DMS114 treated with DMSO at 0.1 percent for 48 hours (cell line): Measurements from ENCODE around the gene ABHD16A.

Experiments used
- DNase-seq: peaks from one replicate; lab custom pipeline; 2025; ENCODE audit not compliant: unreplicated experiment; lab: John Stamatoyannopoulos, UW

Gene ABHD16A

GRCh38 chr6:31732029-31732428 is 28.9 kb upstream of the ABHD16A start:
- DNase-seq, result no peak

GRCh38 chr6:31730631-31731086 is 27.5 kb upstream of the ABHD16A start:
- DNase-seq, result no peak

GRCh38 chr6:31729979-31730630 is 27.0 kb upstream of the ABHD16A start:
- peak; percentile 89 for DNase-seq

- peak; percentile 91 for DNase-seq
Measured at GRCh38 chr6:31729515-31729978, 26.4 kb upstream of the ABHD16A start.

- DNase-seq, result no peak
Measured at GRCh38 chr6:31728767-31729514, 25.8 kb upstream of the ABHD16A start, which contains the start of gene DDAH2. Gene DDAH2 (minus strand): TSS chr6:31729299. CDS start chr6:31729161, 138 bp downstream.

- no peak for DNase-seq
Measured at GRCh38 chr6:31727717-31728671, 24.9 kb upstream of the ABHD16A start.

- no peak for DNase-seq
Measured at GRCh38 chr6:31727034-31727716, 24.1 kb upstream of the ABHD16A start.

GRCh38 chr6:31725502-31726350 is 22.6 kb upstream of the ABHD16A start:
- no peak for DNase-seq

GRCh38 chr6:31723980-31724691 is 21.0 kb upstream of the ABHD16A start:
- DNase-seq, result no peak

- no peak for DNase-seq
Measured at GRCh38 chr6:31723245-31723979, 20.3 kb upstream of the ABHD16A start, which contains the start of gene MPIG6B. Gene MPIG6B (plus strand): TSS chr6:31723373. CDS start chr6:31723384, 11 bp downstream.

- DNase-seq, result no peak
Measured at GRCh38 chr6:31722173-31722572, 19.0 kb upstream of the ABHD16A start.

GRCh38 chr6:31721351-31722020 is 18.4 kb upstream of the ABHD16A start, which contains the start of gene LY6G6C:
Gene LY6G6C (minus strand): TSS chr6:31721746. CDS start chr6:31721679, 67 bp downstream.
- DNase-seq, result no peak

GRCh38 chr6:31720196-31720770 is 17.2 kb upstream of the ABHD16A start:
- DNase-seq, result no peak

GRCh38 chr6:31719001-31719400 is 15.9 kb upstream of the ABHD16A start:
- DNase-seq, result no peak

- DNase-seq, result no peak
Measured at GRCh38 chr6:31718265-31718664, 15.1 kb upstream of the ABHD16A start.

GRCh38 chr6:31717499-31718222 is 14.5 kb upstream of the ABHD16A start:
- DNase-seq, result no peak
